Osteocyte (in vitro differentiated cells): ENCODE data around the gene SLC1A2. TPM values are rescaled to one million over a fixed set of nuclear protein-coding genes. Genes with fewer than 3 reads are reported as not detected.

ENCODE experiments used
- DNase-seq: peaks from one replicate; pipeline ENCODE4 v3.0.0; 2021; ENCODE audit warnings: mixed read lengths; ENCODE audit not compliant: unreplicated experiment; ENCODE audit errors: extremely low spot score
- H3K27ac Mint-ChIP-seq: one replicate; pipeline ENCODE4 v1.8.0; 2021; ENCODE audit warnings: mild to moderate bottlenecking, mixed read lengths; ENCODE audit not compliant: unreplicated experiment
- H3K27me3 Mint-ChIP-seq: one replicate; pipeline ENCODE4 v1.8.0; 2021; ENCODE audit warnings: mixed read lengths; ENCODE audit not compliant: unreplicated experiment
- H3K36me3 Mint-ChIP-seq: one replicate; pipeline ENCODE4 v1.8.0; 2021; ENCODE audit warnings: mixed read lengths; ENCODE audit not compliant: unreplicated experiment
- H3K4me1 Mint-ChIP-seq: one replicate; pipeline ENCODE4 v1.8.0; 2021; ENCODE audit warnings: mixed read lengths; ENCODE audit not compliant: unreplicated experiment
- H3K4me3 Mint-ChIP-seq: one replicate; pipeline ENCODE4 v1.8.0; 2021; ENCODE audit warnings: mild to moderate bottlenecking, moderate library complexity, mixed read lengths; ENCODE audit not compliant: unreplicated experiment
- H3K9me3 Mint-ChIP-seq: one replicate; pipeline ENCODE4 v1.8.0; 2021; ENCODE audit warnings: mixed read lengths; ENCODE audit not compliant: unreplicated experiment
- total RNA-seq: library from RNA; stranded (reverse); gene quantifications from 2 replicates; pipeline ENCODE4 v1.2.1, GENCODE V29; 2021
- TF ChIP-seq, protein P1 (sequence below): fragments of 200-600 bp; sonication (generic); IDR thresholded peaks from 2 replicates; pipeline ENCODE4 v1.5.0; 2021; ENCODE audit warnings: antibody characterized with exemption, mild to moderate bottlenecking, moderate library complexity

The SLC1A2 gene
- total RNA-seq, 1 donor from 2014 or later: 0.32 TPM

DNA sequence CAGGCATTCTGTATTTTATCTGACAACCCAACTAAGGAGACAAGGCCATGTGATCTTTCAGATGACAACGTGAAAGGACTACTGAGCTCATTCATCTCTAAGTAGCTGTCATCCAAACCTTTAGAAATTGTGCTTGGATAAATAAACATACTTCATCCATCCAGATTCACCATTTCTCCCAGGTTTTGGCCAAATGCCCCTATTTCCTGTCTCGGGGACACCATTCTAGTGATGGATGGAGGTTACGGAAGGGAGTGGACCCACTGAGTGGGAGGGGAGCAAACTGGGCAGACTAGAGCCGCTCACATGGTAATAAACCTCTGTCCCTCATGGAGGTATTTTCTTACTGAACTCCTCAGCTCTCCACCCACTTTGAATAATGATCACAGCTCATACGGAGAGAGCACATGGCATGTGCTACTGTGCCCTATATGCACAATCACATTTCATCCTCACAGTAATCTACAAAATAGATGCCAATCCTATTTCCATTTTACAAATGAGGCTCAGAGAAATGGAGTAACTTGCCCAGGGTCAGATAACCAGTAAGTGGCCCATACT lies 114.4 kb downstream of the SLC1A2 start:
- no peaks in the 10 kb centered on the region for H3K36me3 Mint-ChIP-seq
- no peaks in the 10 kb centered on the region for H3K27me3 Mint-ChIP-seq
- peaks cover 9% of the 10 kb centered on the region for H3K4me1 Mint-ChIP-seq
- no peak overlapping the region for H3K27ac Mint-ChIP-seq
- no peak for DNase-seq
- H3K9me3 Mint-ChIP-seq: no peaks in the 10 kb centered on the region
- H3K4me3 Mint-ChIP-seq: no peak overlapping the region
- TF ChIP-seq, protein P1, sequence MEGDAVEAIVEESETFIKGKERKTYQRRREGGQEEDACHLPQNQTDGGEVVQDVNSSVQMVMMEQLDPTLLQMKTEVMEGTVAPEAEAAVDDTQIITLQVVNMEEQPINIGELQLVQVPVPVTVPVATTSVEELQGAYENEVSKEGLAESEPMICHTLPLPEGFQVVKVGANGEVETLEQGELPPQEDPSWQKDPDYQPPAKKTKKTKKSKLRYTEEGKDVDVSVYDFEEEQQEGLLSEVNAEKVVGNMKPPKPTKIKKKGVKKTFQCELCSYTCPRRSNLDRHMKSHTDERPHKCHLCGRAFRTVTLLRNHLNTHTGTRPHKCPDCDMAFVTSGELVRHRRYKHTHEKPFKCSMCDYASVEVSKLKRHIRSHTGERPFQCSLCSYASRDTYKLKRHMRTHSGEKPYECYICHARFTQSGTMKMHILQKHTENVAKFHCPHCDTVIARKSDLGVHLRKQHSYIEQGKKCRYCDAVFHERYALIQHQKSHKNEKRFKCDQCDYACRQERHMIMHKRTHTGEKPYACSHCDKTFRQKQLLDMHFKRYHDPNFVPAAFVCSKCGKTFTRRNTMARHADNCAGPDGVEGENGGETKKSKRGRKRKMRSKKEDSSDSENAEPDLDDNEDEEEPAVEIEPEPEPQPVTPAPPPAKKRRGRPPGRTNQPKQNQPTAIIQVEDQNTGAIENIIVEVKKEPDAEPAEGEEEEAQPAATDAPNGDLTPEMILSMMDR: no peak

GRCh38 chr11:35304386-35304775 lies 115.0 kb downstream of the SLC1A2 start:
- no peak for DNase-seq
- no peaks in the 10 kb centered on the region for H3K9me3 Mint-ChIP-seq
- H3K36me3 Mint-ChIP-seq: no peaks in the 10 kb centered on the region
- peaks cover 9% of the 10 kb centered on the region for H3K4me1 Mint-ChIP-seq
- H3K4me3 Mint-ChIP-seq: no peak overlapping the region
- H3K27me3 Mint-ChIP-seq: no peaks in the 10 kb centered on the region
- TF ChIP-seq, protein P1: no peak
- H3K27ac Mint-ChIP-seq: no peak overlapping the region

DNA sequence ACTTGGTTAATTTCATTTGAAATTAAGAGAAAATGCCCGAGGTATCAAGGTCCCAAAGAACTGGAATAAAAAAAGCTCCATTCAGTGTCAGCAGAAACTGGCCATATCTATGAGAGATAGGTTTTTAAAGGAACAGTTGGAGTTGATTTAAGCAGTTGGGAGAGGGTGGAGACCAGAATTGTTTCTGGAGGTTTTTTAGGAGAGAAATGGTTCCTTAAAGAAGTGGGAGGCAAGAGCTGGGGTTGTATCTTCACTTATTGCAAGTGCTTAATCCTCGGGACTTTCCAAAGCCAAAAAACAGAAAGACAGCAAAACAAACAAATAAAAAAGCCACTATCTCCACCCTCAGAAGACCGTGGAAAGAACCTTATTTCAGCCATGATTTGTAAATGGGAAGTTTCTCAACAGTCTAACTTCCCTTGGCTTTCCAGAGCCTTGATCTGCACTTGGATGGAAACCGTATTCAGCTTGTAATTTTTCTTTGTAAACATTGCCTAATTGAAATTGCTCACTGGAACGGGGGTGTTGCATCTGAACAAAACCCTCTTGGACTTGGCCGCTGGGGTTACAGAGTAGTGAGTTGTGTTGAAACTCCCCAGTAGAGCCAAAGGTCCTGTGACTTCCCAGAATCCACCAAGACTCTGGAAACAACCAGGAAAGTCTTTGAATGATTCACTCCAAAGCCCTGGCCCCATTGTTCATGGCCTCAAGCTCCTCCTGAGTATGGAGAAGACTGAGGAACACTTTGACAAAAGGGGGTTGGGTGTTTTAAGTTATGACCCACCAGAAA lies 115.6 kb downstream of the SLC1A2 start:
- no peak for DNase-seq
- H3K4me1 Mint-ChIP-seq: peaks cover 9% of the 10 kb centered on the region
- no peaks in the 10 kb centered on the region for H3K9me3 Mint-ChIP-seq
- H3K27ac Mint-ChIP-seq: no peak overlapping the region
- no peaks in the 10 kb centered on the region for H3K36me3 Mint-ChIP-seq
- H3K27me3 Mint-ChIP-seq: no peaks in the 10 kb centered on the region
- TF ChIP-seq, protein P1: no peak
- H3K4me3 Mint-ChIP-seq: no peak overlapping the region

DNA sequence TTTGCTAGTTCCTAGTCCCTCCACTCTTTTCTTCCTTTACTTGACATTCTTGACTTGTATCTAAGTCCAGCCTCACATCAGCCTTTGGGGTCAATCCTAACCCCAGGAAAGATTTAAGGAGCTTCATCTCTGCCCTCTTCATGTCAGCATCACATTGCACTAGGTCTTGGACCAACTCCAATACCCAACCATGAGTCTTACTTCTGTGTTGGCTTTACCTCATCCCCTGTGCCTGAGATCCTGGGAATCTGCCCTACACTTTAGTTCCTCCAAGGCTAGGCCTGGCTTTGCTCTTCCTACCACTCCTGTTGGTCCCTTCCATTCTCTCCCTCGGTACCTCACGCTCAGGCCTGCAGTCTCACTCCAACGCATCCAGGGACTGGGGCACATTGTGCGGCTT lies 117.0 kb downstream of the SLC1A2 start:
- TF ChIP-seq, protein P1: no peak
- no peaks in the 10 kb centered on the region for H3K9me3 Mint-ChIP-seq
- no peak overlapping the region for H3K4me3 Mint-ChIP-seq
- peaks cover 9% of the 10 kb centered on the region for H3K4me1 Mint-ChIP-seq
- H3K27ac Mint-ChIP-seq: no peak overlapping the region
- no peaks in the 10 kb centered on the region for H3K27me3 Mint-ChIP-seq
- H3K36me3 Mint-ChIP-seq: no peaks in the 10 kb centered on the region
- DNase-seq: no peak

DNA sequence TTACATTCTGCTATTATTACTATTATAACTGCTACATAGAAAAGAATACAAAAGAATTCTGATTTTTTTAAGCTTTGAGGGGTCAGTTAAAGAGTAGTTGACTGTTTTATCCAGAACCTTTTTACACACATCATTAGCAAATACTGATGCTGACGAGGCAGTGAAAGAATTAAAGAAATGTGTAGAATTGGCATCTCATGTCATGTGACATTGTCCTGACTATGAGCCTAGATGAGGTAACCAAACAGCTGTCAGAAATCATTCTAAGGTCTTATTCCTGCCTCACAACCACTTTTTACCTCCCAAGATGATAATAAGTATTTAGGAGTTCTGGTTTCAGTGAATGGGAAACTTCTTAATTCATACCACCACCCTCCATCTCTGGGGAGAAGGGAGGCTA lies 121.0 kb downstream of the SLC1A2 start:
- Mint-ChIP-seq H3K27ac (no peak overlapping the region), H3K27me3 (peaks cover 2% of the 10 kb centered on the region), H3K36me3 (no peaks in the 10 kb centered on the region), H3K4me1 (no peaks in the 10 kb centered on the region), H3K4me3 (no peak overlapping the region), H3K9me3 (no peaks in the 10 kb centered on the region)
- TF ChIP-seq, protein P1: no peak
- no peak for DNase-seq
